GM19328 (cell line): ENCODE measurements around the gene PTS.

Source experiments
- ATAC-seq: cut with Tn5 transposase; IDR thresholded peaks from one replicate; pipeline ENCODE4 v1.9.1; 2021; ENCODE audit warnings: mild to moderate bottlenecking, moderate library complexity; ENCODE audit not compliant: unreplicated experiment

The PTS gene

GRCh38 chr11:112260490-112260889 is 34.3 kb downstream of the PTS start, which contains the start of gene PLET1:
Gene PLET1 (minus strand): TSS chr11:112260860. CDS start chr11:112260589, 271 bp downstream.
- no peak for ATAC-seq

DNA sequence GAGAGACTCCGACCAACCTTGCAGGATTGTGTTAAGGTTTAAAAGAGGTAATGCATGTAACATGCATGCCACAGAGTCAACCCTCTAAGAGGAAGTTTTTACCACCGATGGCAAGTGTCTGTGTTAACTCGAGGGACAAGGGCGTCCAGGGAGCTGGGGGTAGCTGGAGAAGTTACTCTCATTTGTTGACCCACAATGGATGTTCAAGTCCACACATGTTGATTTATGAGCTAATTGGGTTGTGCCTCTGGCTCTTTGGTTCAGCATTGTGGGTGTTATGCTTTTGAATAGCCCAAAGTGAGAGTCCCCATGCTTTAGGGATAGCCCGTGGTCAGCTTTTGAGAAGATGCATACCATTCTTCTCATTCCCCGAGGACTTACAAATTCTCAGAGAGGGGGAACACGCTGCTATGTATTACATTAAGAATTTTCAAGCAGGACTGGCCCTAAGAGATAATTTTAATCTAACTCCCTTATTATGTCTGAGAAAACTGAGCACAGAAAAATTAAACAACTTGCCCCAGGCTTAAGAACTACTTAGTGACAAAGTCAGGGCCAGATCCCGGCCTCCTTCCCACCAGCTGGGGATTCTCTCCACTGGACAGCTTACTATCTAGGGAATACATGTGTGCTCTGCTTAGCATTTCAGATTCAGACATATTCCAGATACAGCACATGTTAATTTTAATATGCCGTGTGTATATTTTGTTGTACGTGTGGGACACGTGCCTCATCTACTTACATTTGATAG is 39.6 kb downstream of the PTS start:
- no peak for ATAC-seq

- no peak for ATAC-seq
Measured at GRCh38 chr11:112266410-112266778, 40.2 kb downstream of the PTS start.

GRCh38 chr11:112267188-112267591 is 41.0 kb downstream of the PTS start:
- no peak for ATAC-seq

GRCh38 chr11:112268406-112268805 is 42.2 kb downstream of the PTS start:
- ATAC-seq = no peak

GRCh38 chr11:112269139-112269538 is 42.9 kb downstream of the PTS start:
- no peak for ATAC-seq

DNA sequence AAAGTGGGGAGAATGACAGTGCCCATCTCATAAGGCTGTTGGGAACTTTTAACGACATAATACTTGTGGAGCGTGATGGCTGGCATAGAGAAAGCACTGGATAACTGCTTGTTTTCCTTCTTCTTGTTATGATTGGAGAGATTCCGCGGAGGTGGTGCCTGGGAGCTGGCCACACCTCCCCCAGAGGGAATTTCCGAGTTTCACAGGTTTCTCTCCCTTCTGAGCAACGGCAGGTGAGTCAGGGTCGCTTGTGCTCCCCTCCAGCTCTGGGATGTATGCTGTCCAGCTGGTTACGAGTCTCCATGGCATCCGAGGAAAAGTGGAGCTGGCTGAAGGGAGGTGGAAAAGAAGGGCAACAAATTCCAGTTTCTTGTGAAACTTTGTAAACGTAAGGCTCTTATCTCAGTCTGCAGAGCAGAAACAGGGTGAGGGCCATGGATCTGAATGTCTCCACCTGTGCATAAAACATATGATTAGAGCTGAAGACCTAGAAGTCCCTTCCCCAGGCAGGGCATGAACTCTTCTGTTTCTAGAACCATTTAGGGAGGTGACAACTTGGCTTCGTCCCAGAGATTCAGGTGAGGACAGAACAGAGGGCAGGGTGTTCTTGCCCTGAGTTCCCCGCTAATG is 44.4 kb downstream of the PTS start:
- ATAC-seq = no peak

GRCh38 chr11:112271242-112271641 is 45.0 kb downstream of the PTS start:
- ATAC-seq = no peak

- ATAC-seq = no peak
Measured at GRCh38 chr11:112273066-112273465, 46.8 kb downstream of the PTS start.

- ATAC-seq = no peak
Measured at GRCh38 chr11:112274007-112274783, 48.0 kb downstream of the PTS start.

GRCh38 chr11:112277029-112277428 is 50.8 kb downstream of the PTS start:
- ATAC-seq = no peak

DNA sequence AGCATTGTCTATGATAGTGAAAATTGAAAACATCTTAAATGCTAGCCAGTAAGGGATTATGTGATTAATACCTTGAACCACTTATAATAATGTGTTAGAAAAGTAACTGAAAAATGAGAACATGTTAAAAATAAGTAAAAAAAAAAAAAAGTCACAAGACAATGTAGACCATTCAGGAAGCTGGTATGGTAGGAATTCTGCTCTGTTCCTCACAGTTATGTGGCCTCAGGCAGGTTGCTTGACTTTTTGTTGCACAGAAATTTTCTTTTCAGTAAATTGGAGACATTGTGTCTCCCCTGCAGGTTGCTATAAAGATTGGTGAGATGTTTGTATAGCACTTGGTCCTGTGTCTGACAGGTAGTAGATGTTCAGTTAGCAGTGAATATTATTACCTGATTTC is 51.7 kb downstream of the PTS start:
- no peak for ATAC-seq

DNA sequence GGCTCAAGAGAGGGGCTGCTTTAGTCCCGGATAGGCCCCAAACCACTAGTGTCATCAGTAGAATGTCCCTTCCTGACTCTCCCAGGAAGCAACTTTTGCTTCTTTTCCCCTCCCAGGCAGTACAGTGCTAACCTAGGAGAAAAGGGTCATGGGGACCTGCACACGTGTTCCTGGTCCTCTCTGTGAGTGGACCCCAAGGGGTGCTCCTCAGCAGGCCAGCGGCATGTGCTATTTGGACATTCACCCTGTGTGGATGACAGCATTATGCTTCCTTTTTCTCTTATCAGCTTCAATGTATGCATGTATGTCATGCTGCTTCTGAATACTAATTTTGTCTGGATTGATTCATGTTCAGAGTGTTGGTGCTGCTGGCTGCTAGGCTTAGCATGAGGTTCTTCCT is 52.6 kb downstream of the PTS start:
- ATAC-seq = no peak

- ATAC-seq = peak; percentile 44
Measured at GRCh38 chr11:112279901-112280267, 53.7 kb downstream of the PTS start.

DNA sequence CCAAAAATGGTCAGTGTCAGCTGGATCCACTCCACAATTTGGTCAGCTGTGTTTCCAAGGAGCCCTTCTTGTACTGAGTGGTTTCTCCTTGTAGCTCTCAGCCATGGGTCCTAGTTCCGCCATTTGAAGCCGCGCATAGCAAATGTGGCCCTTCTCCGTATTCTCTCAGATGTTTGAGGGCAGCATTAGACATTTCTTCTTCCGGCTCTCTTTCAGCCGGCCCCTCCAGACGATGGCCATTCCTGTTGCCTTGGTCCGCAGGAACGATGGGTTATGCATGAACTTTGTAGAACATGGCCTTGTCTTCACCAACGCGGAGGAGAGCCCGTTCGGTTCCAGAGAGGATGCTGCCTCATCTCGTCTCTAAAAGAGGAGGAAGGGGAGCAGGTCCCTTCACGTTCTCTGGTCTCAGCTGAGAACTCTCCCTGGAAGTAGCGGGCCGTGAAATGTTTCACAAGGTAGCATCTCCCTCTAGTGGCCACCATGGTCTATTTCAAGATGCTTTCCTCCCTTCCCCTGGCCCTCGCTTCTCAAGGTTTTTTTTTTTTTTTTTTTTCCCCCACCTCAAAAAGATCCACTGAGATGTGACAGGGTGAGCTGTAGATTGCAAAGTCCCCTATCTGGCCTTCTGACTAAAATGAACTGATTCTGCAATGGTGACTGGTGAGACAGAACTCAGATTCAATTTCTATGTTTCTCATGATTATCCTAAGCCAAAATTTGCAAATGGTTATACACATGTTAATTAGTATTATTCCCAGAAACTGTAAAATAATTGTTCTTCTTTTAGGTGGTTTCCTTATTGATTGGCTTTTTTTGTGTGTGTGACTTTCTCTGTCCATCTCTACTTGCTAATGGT is 54.3 kb downstream of the PTS start:
- peak; percentile 47 for ATAC-seq

- no peak for ATAC-seq
Measured at GRCh38 chr11:112281726-112282125, 55.5 kb downstream of the PTS start.
